Mucosa of gallbladder (tissue), 1 donor: ENCODE measurements around the gene IMMP2L. TPM values are rescaled to one million over a fixed set of nuclear protein-coding genes. Genes with fewer than 3 reads are reported as not detected.

Experiments
- DNase-seq: peaks from one replicate; pipeline ENCODE4 v3.0.0-alpha.2; 2020; ENCODE audit warnings: low spot score
- total RNA-seq: library from RNA; stranded (reverse); gene quantifications from one replicate; pipeline ENCODE4 v1.2.1, GENCODE V29; 2021
- donor health status: DM: no; HTN: no; CAD: no.

The IMMP2L gene
- total RNA-seq, 1 donor from 2014 or later: 19.7 TPM

DNA sequence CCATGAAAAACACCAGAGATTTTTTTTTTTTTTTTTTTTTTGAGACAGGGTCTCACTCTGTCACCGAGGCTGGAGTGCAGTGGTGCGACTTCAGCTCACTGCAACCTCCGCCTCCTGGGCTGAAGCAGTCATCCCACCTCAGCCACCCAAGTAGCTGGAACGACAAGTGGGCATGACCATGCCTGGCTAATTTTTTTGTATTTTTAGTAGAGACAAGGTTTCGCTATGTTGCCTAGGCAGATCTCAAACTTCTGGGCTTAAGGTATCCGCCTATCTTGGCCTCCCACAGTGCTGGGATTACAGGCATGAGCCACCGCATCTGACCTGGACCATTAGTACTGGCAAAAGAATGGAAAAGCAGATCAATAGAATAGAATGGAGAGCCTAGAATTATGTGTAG, 530.4 kb downstream of the IMMP2L start:
- DNase-seq: no peak

DNA sequence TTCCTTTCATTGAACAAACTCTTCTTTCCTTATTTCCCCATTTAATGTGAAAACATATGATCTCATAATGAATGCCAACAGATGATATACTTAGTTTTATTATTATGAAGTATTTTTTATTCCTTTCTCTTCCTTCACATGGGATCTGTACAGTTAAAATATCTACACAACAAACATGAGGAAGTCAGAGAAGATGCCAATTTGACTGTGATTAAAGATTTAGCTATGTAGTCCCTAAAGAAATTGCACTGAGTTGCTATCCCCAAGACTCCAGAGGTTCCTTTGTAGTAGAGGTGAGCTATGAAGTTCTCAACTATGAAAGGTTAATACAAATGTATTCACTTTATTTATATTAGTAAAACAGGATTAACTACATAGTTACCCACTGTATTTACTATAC, 532.0 kb downstream of the IMMP2L start:
- DNase-seq: no peak

DNA sequence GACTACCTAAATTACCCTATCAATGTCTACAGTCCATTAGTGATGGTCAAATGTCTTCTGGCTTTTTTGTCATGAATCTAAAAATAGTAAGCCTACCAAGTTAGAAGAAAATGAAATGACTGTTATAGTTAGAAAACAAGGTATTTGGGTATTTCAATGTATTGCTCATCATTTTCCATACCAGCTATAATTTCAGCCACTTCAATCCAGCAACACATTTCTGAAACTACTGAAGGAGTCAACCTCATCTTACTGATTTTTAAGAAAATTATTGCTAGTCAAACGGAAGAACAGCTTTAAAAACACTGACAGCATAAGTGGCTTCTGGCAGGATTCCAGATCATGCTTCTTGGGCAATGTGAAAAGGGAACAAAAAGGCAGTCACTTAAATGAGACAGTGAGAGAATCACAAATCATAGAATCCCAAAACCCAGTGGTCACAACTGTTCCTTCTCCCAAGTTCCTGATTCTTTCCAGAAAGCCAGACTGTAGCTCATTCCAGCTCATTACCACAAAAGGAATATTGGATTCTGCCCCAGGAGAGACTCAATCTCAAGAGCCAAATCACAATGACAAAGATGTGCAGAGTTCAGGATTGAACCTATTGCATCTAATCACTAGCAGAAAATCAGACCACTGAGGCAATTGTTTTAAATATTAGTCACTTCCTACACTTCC, 532.6 kb downstream of the IMMP2L start:
- DNase-seq: no peak

DNA sequence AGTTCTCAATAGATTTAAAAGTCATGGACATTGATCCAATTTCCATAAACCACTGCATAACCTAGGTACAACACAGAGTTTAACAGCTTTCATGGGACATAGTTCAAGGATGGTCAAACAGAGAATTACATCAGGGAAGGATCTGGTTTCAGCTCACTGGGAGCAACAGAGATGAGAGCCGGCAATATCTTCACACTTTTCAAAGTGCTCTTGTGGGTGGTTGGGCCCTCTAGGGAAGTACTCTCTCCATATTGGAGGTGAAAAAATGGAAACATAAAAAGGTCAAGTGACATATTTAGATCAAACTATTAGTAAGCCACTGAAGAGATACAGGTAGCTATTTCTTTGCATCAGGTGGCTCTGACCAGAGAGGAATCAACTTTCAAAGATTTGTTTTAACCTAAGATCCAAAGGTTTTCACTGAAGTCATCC, 533.1 kb downstream of the IMMP2L start:
- DNase-seq: no peak

DNA sequence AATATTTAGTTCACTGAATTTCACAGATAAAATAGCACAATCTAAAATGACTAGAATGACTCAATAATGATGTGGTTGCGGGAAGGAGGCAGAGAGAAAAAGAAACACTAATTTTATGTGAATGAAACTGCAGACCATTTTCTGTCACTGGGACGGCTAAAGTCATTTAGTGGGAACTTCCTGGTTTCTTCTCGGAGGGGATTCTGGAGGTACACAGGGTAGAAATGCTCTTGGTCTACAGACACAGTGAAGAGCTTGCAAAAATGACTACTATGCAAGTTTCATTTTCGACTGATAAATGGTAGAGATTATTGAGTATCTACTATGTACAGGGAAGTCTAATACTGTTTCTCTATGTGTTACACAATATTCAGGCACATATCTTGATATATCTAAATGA, 534.9 kb downstream of the IMMP2L start:
- DNase-seq: no peak

DNA sequence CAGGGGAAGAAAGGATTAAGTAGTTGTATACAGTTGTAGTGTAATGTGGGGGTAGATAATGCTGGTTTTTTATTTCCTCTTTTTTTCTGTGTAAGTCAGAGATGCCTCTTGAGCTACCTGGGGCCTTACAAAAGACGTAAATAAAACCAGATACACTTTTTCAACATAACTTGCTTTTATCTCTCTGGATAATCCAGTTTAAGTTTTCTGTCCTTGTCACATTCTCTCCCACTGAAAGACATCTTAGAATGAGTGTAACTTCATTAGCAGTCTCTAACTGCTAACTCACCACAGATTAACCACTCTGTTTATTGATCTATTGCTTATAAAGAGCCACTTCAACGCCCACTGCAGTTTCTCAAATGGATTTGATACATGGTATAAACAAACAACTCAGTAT, 535.5 kb downstream of the IMMP2L start:
- DNase-seq: no peak

DNA sequence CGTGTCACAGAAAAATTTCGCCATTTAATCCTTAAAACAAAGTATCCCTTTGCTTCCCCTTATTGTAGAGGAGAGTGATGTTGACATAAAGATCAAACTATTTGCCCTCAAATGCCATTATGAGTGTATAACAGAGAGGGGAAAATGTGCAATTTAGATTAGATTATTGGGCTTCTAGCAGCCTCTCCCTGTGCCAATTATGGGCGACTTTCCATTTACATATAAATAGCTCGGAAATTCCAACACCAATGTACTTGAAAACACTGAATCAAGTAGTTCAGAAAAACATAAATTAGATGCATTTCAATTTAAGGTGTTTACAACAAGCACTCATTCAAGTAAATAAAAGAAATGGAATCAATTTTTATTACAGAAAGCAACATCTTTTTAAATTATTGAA, 535.9 kb downstream of the IMMP2L start:
- no peak for DNase-seq

DNA sequence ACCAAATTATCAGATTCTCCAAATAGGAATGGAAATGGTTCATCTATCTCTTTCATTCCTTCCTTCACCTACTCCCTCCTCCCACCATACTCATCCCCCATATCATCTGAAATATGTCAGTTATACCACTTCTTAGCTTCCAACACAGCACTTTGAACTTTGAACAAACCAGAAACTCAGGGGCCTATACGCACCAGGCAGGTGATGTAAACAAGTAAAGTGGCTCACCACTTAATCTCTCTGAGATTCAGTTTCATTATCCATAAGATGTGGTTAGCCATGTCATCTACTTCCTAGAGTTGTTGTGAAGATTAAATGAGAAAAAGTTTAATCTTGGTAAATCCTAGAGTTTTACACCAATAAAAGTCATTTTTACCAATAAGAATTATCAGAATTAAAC, 537.3 kb downstream of the IMMP2L start:
- no peak for DNase-seq

DNA sequence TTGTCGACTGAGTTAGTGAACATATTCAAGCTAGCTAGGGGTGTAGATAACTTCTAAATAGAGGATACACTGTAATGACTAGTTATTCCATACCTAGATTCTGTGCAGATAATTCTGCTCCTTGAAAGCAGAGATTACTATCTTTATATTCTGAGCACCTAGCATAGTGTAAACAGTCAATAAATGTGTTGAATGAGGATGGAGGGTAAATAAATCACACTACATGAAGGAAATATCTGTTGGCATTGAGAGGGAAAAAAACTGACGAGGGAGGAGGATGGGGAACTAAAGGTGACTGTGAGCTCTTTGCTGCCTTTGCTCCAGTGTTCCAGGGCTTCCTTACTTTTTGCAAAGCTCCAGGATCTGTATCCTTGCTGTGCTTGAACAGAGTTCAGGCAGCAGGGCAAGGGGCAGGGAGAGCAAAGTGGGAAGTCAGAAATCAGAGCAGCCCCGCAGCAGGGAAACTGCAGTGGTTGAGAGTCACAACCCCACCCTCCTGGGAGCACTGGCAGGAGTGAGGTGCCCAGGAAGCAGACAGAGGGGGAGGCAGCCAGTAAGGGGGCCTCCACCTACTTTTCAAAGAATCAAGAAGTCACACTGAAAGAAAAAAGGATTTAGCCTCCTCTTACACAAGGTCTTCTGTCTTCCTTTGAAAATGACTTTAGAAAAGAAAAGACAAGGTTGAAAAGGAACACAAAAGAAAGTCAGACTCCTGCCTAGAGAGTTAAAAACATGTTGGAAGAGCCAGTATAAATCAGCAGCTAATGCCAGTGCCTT, 543.1 kb downstream of the IMMP2L start:
- DNase-seq: no peak

DNA sequence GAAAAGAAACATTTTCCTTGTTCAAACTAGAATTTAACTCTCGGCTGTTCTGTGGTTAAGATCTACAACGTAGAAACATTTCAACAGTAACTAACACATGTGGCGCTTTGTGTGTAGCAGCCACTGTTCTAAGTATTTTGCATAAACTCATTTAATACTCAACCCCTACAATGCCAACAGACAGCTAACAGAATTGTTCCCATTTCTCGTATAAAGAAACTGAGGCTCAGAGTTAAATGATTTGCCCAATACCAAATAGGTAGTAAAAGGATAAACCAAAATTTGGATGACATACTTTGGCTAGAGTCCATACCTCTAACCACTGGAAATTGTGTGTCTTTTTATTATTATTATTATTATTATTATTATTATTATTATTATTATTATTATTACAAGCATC, 543.8 kb downstream of the IMMP2L start:
- no peak for DNase-seq

DNA sequence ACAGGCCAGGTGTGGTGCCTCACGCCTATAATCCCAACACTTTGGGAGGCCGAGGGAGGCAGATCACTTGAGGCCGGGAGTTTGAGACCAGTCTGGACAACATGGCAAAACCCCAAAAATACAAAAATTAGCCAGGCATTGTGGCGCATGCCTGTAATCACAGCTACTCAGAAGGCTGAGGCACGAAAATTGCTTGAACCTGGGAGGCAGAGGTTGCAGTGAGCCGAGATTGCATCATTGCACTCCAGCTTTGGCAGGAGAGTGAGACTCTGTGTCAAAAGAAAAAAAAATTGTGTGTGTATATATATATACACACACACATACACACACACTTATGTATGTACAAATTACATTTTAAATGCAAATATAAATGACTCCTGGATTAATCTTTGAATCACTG, 548.2 kb downstream of the IMMP2L start:
- DNase-seq: no peak

DNA sequence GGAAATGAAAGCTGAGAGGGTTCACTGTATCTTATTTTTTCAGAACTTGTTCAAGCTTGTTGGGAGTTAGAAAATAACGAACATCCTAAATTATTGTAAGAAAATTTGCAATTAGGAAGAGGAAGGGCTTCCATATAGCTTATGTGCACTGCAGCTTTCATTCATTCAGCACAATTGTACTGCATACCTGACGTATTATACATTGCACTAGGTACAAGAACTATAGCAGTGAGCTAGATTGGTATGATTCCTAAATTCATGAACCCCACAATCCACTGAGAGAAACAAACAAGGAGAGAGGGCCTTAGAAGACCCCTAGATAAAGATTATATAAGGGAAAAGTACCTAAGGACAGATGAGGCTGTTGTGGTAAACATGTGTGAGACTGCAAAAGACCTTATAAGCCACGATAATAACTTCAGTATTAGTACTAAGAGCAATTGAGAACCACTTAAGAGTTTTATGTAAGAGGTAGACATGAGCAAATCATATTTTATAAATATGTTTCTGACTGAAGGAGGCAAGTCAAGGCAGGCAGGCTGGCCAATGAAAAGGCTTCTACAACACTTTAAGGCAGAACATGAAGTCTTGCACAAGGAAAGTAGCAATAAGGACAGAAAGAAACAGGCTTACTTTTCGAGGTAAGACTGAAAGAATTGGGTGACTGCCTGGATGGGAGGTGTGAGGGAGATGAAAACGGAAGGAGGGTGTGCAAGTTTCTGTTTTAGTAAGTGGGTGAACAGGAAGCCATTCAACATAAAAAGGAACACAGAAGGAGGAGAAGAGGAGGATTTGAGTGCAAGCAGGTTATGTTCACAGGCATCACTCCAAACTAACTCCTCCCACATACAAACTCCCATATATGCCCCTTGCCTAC, 549.3 kb downstream of the IMMP2L start:
- DNase-seq: no peak

DNA sequence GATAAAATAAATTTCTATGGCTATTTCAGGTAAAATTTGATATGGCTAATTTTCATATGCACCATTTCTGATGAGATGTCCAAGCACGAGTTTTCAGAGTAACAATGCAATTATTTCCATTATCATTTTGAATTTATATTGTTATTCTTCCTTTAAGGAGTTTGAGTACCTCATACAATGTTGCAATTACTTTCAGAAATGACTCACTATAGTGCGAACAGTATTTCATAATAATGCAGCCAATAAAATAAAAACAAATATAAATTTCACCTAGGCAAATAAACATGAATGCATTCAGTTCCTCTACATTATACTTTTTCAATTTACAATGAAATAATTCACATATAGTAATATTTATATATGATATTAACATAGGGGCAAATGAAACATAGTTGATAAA, 550.1 kb downstream of the IMMP2L start:
- no peak for DNase-seq

DNA sequence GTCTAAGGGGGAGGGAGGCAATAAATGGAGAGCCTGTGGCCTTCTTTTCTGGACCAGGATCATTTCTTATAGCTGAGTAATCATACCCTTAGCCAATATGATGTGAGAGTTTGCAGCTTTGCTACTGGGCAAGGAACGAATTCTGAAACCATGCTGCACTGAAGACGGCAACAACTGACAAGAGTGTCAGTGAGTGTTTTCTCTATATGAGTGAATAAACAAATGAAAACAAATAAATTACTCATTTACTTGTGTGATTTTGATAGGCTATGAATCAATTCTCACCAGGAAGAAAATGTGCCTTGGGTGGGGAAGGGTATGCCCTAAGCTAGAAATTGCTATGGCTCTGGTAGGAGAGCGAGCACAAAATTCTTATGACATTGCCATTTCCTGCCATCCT, 550.8 kb downstream of the IMMP2L start:
- no peak for DNase-seq

DNA sequence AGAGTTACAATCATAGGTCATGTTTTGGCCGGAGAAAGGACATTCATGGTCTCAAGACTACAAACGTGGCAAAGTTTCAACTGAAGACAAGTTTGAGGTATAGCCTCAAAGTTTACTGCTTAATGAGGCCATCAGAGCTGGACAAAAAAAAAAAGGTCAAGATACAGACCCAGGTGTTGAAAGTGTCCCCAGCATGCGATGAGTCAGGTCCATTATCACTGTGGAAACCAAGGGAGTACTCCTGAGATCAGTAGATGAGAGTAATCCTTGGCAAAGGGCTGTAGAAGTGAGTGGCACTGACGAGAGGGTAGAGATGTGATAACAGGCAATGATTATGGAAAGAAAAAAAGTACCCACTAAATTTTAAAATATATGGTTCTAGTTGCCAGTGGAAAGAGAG, 551.5 kb downstream of the IMMP2L start:
- no peak for DNase-seq

DNA sequence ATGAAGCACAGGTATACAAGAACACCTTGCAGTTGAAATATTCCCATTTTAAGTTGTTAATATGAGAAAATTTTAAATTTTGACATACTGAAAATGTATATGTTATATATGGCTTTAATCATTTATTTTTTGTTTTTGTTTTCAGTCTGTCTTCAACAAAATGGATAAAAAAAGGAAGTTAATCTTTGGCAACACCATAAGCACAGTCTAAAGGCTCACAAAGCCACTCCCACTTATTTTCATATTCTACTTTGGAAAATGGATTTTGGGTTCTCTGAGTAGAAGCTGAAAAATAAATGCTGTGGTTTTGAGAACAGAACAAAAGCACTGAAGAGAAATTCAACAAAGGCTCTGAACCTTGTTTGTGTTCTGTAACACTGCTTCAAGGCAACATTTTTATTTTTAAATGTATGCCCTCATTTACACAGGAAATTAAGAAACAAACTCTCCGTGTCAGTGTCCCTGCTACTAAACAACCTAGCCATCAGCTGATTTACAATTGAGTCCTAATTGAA, 552.7 kb downstream of the IMMP2L start:
- DNase-seq: no peak

DNA sequence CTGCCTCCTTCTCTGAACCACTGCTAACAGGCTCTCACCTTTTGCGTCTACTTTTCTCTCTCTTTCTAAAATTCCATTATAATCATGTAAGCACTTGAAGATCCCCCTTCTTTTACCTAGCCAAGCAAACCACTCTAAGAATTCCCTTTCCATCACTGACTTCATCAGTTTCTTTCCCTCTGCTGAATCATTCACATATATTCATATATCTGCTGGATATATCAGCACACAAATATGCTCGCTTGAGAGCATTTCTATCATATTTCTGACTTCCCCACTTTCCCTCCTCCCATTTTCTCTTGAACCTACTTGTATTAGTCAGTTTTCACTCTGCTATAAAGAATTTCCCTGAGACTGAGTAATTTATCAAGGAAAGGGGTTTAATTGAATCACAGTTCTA, 555.6 kb downstream of the IMMP2L start:
- DNase-seq: no peak

DNA sequence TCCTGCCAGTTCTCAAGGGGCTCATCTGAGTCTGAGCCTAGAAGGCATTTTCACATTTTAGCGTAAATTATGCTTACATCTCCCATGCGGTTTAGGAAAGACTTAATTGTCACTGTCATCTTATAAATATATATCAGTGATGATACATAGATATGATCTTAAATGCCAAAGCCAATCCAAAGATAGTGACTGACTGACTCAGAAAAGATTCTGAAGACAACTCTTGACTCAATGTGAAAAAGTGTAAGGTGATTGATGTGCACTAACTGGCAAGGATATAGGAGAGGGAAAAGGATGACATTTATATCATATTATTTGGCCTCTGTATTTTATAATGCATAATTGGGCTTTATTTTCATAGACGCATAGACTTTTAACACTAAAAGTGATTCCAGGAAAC, 556.3 kb downstream of the IMMP2L start:
- DNase-seq: no peak

DNA sequence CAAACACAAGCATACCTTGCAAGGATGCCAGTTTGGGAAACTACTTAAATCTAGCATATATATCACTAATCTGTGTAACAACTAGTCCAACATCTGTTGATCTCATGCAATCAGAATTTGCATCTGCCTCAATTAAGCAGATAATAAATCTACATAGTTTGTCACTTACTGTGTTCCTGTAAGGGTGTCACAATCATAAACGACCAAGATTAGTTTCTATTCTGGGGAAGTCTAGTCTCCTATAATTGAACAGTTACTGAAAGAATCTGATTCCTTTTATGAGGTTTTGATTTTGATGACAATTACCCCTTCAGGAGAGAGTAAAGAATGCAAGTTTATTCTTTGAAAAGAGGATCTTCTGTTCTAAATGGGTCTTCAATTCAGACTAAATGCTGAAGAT, 556.8 kb downstream of the IMMP2L start:
- no peak for DNase-seq

DNA sequence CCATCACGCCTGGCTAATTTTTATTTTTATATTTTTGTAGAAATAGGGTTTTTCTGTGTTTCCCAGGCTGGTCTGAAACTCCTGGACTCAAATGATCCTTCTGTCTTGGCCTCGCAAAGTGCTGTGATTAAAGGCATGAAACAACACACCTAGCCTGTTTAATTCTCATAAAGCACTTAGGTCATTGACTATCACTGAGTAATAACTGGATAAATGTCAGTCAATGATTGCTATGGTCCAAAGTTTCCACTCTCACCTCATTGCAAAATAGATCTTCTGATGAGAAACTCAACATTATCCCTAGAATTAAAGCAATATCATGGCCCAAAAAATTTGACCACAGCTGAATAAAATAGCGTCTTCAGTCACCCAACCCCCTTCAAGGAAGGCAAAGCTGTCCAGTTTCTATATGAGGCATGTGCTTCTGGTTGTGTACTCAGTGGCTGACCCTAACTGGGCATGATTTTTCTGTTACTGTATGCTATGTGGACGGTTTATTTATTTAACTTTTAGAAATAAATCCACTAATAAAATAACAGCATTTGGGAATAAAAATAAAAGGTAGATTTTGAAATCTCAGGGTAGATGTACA, 557.9 kb downstream of the IMMP2L start:
- DNase-seq: no peak

DNA sequence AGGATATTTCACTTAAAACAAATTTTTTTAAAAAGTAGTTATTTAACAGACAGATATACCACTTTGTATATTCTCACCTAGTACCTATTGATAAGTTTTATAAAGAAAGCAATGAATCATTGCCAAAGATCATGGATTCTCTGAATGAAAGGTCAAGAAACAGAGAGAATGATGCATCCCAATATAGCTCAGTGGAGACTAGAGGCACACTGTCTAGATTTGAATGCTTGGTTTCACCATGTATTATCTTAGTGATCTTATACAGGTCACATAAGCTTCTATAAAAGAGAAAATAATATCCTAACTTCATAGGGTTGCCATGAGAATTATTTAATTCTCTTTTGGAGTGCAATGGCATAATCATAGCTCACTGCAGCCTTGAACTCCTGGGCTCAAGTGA, 558.4 kb downstream of the IMMP2L start:
- DNase-seq: no peak
